Fibroblast of gingiva (primary cell): ENCODE data around the gene KIAA0825.

Source experiments
- DNase-seq: peaks from one replicate; pipeline ENCODE4 v3.0.0-alpha.2; 2011; ENCODE audit warnings: low read depth

Gene KIAA0825, protein sequence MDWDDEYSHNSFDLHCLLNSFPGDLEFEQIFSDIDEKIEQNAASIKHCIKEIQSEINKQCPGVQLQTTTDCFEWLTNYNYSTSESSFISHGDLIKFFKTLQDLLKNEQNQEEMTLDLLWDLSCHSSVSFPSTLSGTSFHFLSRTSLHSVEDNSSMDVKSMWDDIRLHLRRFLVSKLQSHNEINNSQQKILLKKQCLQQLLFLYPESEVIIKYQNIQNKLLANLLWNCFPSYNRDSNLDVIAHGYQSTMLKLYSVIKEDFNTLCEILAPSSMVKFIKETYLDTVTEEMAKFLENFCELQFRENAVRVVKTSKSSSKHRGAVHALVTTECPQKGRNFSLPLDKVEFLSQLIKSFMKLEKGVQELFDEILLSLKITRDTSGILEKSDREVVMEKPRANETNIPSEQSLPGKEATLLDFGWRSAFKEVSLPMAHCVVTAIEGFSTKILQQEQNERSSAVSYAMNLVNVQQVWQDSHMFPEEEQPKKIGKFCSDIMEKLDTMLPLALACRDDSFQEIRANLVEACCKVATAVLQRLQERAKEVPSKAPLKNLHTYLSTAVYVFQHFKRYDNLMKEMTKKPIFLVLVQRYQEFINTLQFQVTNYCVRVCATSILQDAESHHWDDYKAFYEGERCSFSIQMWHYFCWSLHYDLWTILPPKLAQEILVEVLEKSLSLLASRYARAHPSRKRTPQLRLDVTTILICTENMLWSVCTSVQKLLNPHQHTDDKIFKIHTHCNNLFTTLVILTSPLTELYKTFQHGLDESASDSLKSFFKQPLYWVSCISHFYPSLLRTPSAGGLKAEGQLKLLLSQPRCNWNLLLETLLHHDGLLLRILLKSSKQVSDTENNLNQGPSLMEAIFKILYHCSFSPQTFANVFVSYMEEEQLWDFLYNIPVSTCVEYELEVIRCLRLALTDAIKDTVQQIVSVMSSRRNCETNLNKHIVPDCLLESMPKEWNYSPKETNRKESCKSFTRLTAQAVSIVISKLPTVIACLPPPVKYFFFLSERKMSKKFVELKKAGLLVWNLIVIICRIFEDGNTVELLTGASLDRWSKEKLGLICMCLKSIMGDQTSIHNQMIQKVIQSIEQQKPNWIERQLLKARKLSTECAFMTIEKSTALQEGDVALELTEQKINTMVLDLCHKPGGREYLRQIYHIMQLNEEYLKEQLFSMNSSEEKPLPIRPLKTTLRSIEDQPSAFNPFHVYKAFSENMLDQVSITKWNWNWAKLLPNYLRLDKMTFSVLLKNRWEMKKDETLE (N-terminal part only)

DNA sequence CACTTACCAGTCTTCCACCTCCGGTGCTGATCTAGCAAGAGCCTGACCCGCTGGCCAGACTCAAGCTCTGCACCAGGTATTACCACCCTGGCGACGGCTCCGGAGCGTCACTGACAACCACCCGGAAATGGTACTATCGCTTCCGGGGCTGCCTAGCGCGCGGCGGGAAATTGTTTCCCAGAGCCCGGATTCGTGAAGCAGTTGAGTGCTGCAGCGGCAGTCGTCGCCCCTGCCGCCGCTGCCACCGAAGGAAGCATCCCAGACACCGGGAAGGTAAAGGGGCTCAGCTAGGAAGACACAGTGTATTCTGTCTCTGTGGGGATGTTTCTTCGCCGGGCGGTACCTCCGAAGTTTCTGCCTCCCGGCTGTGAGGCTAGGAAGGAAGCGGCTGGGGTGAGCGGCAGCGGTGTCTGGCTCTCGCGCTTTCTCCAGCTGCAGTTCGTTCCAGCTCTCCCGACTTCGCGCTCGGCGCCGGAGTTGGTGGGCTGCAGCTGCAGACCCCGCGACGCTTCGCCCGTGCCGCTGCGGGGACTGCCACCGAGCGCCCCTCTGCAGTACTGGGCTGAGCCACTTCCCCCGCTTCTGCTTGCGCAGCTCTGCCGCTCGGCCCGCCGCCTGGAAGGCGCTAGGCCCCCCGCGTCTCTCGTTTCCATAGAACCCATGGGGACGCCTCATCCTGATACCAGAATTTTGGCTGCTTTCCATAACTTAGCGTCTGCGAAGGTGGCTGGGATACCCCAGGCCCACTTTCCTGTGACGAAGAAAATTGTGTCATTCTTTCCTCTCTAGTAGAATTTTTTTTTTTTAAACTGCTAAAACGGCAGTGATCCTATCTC, at the start of gene KIAA0825, which contains the start of gene SLF1:
Gene KIAA0825 (minus strand): TSS at position 112 of the 836 bp plus-strand sequence. CDS start 81,478 bp downstream, outside the sequence.
Gene SLF1 (plus strand): TSS at position 177 of the 836 bp plus-strand sequence. CDS start 10,142 bp downstream, outside the sequence.
- DNase-seq, result peak; percentile 79

DNA sequence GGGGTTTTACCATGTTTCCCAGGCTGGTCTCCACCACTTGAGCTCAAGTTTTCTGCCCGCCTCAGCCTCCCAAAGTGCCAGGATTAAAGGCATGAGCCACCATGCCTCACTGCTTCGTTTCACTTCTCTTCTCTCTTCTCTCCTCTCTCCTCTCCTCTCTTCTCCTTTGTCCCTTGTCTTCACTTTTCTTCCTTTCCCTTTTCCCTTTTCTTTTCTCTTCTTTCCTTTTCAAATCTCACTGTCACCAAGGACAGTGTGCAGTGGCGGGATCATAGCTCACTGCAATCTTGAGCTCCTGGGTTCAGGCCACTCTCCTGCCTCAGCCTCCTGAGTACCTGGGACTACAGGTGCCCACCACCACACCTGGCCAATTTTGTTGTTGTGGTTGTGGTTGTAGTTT, 49.5 kb upstream of the KIAA0825 start:
- DNase-seq, result no peak

DNA sequence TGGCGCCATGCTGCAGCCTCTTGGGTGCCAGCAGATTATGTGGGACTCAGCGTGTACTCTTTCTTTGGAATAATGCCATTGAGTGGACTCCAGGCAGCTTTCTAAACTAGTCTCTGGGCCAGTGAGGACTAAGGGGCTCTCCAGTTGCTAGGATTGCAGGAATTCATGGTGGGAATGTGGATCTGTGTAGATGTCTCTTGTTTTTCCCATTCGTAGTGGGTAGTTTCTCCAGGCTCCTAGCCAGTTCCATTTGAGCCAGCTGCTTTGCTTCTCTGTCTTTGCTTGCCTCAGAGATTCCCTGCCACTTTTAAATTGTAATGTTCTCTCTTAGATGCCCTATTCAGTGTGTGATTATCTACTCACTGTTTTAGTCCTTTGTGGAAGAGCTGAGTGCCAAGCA, 42.7 kb upstream of the KIAA0825 start:
- no peak for DNase-seq

DNA sequence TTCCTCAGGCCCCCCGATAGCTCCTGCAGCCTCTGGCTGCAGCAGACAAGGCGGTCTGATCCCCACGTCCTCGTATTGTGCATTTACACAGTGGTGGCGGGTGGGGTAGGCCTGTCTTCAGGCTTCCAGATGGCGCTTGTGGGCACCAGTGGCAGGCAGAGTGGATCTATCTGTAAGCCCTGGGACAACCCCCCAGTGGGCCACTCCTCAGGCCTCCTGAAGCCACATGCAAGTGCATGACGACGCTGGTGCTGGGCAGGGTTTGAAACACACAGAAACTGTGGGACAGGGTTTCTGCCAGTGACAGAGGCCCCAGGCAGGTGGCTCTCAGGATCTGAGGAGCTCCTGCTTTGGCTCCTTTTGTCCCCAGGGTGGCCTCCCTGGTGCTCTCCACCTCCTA, 42.1 kb upstream of the KIAA0825 start:
- no peak for DNase-seq

DNA sequence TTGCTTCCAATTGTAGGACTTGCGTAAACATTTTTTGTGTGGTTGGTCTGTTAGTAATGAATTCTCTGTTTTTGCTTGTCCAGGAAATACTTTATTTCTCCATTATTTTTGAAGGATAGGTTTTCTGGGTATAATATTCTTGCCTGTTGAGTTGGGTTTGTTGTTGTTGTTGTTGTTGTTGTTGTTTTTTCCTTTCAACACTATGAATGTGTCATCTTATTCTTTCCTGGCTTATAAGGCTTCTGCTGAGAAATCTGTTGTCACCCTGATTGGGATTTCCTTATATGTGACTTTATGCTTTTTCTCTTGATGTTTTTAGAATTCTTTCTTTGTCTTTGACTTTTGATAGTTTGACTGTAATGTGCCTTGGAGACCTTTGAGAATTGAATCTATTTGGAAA, 39.9 kb upstream of the KIAA0825 start:
- no peak for DNase-seq

DNA sequence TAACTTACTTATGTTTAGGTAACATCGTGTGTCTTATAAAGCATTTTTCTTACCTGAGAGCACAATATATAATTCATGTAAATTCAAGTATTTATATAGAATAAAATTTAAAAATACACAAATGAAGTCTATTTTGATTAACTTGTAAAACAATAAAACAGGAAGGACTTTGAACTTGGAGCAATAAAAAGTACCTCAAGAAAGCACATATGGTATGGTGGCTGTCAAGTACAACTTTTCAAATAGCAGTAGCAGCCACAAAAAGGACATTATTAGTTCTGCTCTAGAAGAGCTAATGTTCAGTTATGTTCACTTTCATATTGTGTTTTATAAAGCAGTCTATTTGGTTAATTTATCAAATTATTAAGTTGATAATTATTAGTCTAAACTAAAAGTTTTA, 31.5 kb upstream of the KIAA0825 start:
- DNase-seq, result no peak

DNA sequence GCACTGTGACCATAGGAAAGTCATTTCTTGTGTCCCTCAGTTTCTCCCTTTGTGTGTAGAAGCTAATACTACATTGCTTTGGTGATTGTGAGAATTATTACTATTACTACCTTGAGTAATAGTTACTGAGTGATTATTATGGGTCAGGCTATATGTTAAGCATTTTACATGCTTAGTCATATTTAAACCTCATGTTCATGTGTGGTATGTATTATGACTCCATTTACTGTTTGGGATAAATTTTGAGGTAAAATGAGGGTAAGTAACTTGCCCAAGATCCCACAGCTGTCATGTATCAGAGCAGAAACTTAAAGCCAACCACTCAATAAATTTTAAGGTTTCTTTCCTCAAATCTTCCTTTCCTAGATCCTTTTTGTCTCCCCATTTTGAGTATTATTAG, 28.4 kb upstream of the KIAA0825 start:
- no peak for DNase-seq

DNA sequence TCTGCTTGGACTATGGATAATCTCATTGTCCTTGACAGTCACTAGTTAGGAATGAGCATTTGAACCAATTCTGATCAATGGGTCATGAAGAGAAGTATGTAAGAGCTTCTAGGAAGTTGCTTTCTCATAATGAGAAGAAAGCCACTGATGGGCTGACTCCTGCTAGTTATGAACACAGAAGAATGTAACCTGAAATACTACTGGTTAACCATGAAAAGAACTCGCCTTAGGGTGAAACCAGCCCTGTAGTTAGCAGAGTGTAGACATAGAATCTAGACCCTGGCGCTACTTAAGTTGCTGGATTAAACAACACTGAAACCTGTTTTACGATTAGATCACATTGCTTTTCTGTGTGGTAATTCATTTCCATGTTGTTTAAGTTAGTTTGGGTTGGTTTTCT, 26.6 kb upstream of the KIAA0825 start:
- DNase-seq, result no peak

DNA sequence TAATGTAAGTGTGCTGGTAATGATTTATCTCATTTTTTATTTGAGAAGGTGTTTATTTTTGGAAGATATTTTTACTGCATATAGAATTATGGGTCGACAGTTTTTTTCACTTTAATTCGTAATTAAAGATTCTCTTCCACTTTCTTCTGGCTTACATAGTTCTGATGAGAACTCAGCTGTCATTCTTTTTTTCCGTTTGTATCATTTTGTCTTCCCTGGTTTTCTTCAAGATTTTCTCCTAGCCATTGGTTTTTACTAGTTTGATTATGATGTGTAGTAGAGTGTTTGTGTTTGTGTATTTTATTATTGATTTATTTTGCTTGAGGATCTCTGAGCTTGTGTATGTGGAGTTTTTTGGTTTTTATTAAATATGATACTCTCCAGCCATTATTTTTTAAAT, 21.8 kb upstream of the KIAA0825 start:
- DNase-seq, result no peak

DNA sequence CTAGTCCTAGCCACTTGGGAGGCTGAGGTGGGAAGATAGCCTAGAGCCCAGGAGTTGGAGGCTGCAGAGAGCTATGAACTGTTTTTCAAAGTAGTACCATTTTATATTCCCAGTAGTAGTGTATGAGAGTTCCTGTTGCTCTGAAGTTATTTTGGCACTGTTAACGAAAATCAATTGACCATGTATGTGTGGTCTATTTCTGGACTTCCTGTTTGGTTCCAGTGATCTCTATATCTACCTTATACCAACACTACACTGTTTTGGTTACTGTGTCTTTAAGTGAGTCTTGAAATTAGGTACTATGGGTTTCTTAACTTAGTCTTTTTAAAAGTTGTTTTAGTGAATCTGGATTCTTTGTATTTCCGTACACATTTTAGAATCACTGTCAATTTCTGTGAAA, 13.6 kb upstream of the KIAA0825 start:
- no peak for DNase-seq

DNA sequence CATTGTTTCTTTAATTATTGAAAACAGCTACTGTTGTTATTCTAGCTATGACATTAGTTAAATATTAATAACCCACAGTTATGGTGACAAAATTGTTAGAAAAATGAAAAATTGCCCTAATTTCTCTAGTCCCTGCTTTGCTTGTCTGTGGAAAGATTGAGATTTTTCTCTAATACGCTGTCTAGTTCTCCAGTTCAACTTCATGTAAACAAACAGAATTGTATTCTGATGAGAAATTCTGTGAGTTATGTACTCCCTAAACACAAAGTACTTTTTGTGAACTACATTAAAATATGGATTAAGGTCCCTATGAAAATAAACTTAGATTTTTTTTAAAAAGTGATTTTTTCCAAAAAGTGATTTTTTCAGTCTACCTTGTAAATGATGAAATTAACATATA, 8.8 kb upstream of the KIAA0825 start:
- DNase-seq, result no peak

DNA sequence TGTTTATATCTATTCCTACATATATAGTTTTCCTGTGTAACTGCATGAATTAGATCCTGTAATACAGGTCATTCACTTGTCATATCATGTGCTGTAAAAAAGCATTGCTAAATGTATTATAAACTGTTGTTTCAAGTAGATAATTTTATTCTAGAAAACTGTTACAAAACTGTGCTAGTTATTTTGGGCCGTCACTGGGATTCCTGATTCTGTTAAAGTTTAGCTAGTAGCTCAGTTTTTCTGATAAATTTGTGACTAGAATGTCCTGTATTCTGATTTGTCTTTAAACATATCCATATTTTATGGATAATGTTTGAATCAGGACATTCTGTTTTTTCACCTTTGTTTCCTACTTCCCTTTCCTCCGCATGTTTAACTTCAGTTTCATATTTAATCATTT, 5.5 kb upstream of the KIAA0825 start:
- no peak for DNase-seq

DNA sequence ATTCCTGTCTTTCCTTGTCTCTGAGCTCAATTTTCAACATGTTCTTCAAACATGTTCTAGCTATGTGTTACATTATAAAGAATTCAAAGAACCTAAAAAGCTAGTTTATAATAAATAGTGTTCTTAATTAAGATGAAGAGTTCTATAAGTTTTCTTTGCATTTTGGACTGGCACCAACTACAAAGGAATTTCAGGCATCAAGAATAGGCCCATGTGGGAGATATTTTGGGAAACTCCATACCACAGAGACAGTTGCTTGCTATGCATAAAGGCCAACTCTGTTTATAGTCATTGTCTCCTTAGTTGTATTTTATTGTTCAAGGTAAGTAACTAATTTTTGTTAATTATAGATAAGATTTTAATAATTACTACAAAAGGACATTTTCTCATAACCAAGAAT, 4.6 kb upstream of the KIAA0825 start:
- DNase-seq, result no peak

DNA sequence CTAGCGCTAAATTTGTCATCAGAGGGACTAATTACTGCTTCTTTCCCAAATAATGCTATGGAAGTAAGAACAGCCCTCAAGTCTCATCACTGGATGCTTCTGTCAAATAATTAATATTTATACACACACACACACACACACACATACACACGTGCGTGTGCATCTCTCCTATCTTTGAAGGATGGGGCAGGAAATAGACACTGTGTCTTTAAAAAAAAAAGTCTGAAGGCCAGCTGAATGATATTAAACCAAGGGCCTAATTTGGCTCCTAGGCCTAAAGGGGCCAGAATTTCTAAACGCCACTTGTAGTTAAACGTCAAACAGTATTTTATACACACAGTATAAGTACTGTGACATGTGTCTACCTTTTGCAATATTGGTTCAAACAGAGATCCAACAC, 3.4 kb upstream of the KIAA0825 start:
- DNase-seq, result peak; percentile 9

DNA sequence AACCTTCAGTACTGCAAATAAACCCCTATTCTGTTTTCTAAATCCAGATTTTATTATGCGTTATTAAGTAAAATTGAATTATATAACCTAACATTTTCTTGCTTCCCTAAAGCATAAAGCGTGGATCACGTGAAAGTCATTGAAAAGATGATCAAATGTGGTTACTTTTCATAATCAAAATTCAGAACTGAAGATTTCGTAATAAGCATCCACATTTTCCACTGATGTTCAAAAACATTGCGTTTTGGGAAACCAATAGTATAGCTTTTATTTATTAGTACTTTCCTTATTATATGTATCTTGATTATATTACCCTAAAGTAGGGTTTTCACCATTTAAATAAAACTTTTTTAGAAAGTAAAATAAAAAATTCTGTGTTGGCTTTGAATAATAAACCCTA, 1.9 kb upstream of the KIAA0825 start:
- no peak for DNase-seq

DNA sequence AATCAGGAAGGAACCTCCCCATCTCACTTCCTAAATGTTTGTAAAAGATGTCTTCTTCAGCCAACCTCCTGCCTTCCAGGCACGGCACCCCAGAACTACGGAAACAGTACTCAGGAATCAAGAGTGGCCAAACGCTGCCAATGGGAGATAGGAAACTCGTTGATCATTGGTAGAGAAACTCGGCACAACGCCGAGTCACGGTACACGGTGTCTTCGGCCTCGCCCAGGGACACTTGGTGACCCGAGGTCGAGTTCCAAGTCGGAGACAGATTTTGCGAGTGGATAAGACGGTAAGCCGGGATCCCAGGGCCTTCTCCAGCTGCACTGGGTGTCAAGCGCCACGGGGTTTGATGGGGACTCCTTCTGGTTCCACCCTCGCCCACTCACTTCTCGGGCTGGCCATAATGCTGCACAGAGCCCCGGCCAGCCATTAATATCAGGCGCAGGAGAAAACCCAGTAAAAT, 343 bp downstream of the KIAA0825 start:
- peak; percentile 65 for DNase-seq

DNA sequence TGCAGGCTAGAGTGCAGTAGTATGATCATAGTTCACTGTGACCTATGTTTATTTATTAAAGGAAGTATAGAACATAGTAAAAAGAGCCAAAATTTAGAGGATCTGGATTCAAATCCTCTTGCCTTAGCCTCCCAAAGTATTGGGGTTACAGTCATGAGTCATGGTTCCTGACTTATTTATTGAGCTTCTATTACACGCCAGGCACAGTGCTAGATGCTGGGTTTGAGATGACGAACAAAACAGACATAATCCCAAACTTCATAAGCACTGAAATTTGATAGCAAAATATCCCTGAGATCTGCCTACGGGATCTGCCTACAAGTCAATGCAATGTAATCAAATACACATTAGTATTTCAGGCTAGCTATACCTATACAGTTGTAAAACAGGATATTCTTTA, 2.5 kb downstream of the KIAA0825 start:
- DNase-seq, result no peak

DNA sequence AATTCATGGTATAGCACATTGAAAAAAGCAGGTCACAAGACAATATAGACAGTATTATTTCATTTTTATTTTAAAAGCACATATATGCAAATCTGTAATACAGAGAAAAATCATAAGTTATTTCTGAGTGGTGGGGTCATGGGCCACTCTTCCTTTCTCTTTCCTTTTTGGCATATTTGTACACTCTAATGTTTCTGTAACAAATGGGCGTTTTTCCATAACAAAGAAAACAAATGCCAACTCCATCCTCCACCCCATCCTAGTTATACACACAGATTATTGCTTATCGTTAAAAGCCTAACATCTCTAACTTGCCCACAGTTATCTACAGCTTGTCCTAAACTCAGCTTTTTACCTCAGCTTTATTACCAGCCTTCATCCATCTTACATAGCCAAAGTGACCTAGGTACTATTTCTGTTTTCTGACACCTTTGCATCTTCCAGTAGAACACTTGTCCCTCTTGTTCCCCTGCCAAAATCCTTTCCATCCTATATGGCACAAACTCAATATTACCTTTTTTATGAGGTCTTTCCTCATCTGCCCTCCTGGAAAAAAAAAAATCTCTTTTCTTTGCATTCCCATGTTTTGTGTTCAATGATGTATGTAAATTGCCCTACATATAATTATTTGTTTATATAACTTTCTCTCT, 4.1 kb downstream of the KIAA0825 start:
- no peak for DNase-seq

DNA sequence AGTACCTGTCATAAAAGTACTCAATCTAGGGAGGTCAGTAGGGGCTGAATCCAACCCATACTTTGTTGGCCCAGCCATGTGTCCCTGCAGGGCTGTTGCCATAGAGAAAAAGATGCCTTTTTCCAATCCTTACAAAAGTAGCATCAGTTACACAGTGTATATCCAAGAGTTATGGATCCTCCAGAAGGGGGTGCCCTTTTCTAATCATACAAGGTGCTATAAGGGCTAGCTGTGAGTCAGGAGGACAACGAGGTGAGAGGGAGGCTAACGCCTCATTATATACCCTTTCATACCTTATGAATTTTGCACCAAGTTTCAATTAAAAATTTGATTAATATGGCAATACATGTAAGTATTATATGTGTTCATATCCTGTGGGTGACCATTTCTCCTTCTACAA, 4.8 kb downstream of the KIAA0825 start:
- DNase-seq, result no peak

DNA sequence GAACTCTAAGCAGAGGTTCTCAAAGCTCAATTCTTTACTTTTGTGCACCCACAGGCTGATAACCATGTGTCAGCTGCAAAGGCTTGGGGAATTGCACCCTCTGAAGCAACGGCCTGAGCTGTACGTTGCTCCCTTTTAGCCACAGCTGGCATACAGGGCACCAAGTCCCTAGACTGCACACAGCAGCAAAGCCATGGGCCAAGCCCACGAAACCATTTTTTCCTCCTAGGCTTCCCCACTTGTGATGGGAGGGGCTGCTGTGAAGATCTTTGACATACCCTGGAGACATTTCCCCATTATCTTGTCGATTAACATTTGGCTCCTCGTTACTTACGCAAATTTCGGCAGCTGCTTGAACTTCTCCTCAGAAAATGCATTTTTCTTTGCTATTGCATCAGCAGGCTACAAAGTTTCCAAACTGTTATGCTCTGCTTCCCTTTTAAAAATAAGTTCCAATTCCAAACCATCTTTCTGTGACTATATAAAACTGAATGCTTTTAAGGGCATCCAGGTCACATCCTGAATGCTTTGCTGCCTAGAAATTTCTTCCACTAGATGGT, 23.0 kb downstream of the KIAA0825 start:
- no peak for DNase-seq
